Measurements from ENCODE around the gene STIM1. TPM values are rescaled to one million over a fixed set of nuclear protein-coding genes. Genes with fewer than 3 reads are reported as not detected.

STIM1 gene
- total RNA-seq, 1 experiment from 2014 or later, result 55.1 TPM

DNA sequence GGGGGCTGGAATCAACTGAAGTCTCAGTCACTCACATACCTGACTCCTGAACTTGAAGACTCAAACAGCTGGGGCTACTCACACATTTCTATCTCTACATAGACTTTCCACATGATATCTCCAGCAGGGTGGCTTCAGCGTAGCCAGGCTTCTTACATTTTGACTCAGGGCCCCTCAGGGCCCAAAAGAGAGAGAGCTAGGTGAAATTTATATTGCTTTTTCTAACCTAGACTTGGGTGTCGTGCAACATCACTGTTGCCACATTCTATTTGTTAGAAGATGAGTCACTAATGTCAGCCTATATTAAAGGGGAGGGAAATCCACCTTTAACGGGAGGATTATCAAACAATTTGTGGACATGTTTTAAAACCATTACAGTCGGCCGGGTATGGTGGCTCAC lies 167.2 kb downstream of the STIM1 start:
- POLR2A ChIA-PET, result no interaction called here

DNA sequence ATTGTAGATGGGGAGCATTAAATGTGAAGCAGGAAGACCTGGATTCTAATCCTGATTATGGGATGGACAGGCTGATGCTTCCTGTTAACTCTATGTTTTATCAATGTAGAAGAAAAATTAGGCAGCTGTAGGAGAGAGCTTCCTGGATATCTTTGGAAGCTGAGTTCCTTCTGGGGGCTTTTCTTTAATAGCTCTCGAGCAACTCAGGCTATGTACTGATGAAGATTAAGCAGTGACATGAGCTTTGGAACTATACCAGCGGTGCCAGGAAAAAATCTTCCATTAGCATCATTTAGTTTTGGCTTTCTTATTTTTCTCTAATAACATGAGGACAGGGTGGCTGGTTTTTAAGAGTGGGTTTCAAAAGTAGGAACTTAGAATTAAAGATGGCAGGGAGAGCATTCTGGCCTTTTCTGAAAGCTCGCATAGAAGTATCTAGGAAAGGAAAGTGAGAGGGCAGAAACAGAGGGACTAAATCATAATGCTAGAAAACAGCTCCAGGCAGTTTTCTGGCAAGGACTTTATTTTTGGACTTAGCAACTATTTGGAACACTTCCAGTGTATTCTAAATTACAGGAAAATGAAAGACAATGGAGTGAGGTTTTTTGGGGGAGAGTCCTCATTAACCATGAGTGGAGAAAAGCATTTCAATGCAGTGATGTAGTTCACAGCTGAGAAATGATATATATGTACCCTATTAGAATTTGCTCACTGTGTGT lies 169.9 kb downstream of the STIM1 start:
- CTCF ChIA-PET, result no interaction called here
- H3K27me3 Mint-ChIP-seq (ENCODE audit: insufficient read depth, unreplicated experiment), result no peaks in the 10 kb centered on the region
- H3K27ac Mint-ChIP-seq (ENCODE audit: unreplicated experiment), result no peak overlapping the region

More for the DNA sequence above, 167.2 kb downstream of the STIM1 start:
- no peak overlapping the region for H3K27ac Mint-ChIP-seq (ENCODE audit: unreplicated experiment)
- peaks cover 32% of the 10 kb centered on the region for H3K4me1 Mint-ChIP-seq (ENCODE audit: low read depth, unreplicated experiment)
- Histone ChIP-seq H3K36me3 (ENCODE audit: control insufficient read depth, insufficient read depth, low read length) (no peaks in the 10 kb centered on the region; the same call in 1 of the 2 replicates), H3K4me3 (ENCODE audit: low read depth, low read length) (no peak overlapping the region), H3K4me1 (peaks cover 33% of the 10 kb centered on the region), H3K27me3 (replicated peaks; ENCODE audit: control insufficient read depth, insufficient read depth, low read length) (no peaks in the 10 kb centered on the region), H3K9me3 (peaks cover 10% of the 10 kb centered on the region)
- H3K4me3 Mint-ChIP-seq (ENCODE audit: unreplicated experiment), result no peak overlapping the region
- TF ChIP-seq, protein P1, sequence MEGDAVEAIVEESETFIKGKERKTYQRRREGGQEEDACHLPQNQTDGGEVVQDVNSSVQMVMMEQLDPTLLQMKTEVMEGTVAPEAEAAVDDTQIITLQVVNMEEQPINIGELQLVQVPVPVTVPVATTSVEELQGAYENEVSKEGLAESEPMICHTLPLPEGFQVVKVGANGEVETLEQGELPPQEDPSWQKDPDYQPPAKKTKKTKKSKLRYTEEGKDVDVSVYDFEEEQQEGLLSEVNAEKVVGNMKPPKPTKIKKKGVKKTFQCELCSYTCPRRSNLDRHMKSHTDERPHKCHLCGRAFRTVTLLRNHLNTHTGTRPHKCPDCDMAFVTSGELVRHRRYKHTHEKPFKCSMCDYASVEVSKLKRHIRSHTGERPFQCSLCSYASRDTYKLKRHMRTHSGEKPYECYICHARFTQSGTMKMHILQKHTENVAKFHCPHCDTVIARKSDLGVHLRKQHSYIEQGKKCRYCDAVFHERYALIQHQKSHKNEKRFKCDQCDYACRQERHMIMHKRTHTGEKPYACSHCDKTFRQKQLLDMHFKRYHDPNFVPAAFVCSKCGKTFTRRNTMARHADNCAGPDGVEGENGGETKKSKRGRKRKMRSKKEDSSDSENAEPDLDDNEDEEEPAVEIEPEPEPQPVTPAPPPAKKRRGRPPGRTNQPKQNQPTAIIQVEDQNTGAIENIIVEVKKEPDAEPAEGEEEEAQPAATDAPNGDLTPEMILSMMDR (IDR thresholded peaks at IDR 0.05; ENCODE audit: insufficient read depth in 1 of 2, low read depth in 1 of 2, low read length in 1 of 2, severe bottlenecking in 1 of 2, unreplicated experiment in 1 of 2), result no peak
- CTCF ChIA-PET, result no interaction called here
- no peaks in the 10 kb centered on the region for H3K27me3 Mint-ChIP-seq (ENCODE audit: insufficient read depth, unreplicated experiment)
- no peak for DNase-seq
- intact Hi-C loops (cut with micrococcal nuclease; ENCODE audit: unreplicated experiment), result no loop called here
- BruUV-seq (replicated peaks), result no TSS peak
- peaks cover 13% of the 10 kb centered on the region for H3K36me3 Mint-ChIP-seq (ENCODE audit: insufficient read depth, unreplicated experiment)
- H3K9me3 Mint-ChIP-seq (ENCODE audit: unreplicated experiment), result peaks cover 49% of the 10 kb centered on the region

DNA sequence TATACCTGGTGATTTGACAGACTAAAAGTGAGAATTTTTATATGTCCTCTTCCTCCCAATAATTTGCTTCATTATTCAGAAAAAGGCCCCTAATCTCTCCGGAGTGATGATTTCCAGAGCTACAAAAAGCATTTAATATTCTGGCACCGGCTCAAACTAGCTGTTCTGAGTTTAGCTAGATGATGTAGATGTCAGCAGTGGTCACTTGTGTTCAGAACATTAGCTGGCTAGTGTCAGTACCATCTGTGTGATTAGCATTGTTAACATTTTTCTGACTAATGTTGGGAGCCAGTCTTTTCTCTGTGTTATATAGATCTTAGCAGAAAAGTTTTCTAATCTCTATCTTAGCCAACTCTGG lies 170.5 kb downstream of the STIM1 start:
- H3K27me3 Mint-ChIP-seq (ENCODE audit: insufficient read depth, unreplicated experiment), result no peaks in the 10 kb centered on the region
- no peak overlapping the region for H3K27ac Mint-ChIP-seq (ENCODE audit: unreplicated experiment)
- peaks cover 9% of the 10 kb centered on the region for H3K4me1 Mint-ChIP-seq (ENCODE audit: low read depth, unreplicated experiment)
- TF ChIP-seq, protein P1 (IDR thresholded peaks at IDR 0.05; ENCODE audit: insufficient read depth in 1 of 2, low read depth in 1 of 2, low read length in 1 of 2, severe bottlenecking in 1 of 2, unreplicated experiment in 1 of 2), result no peak
- peaks cover 5% of the 10 kb centered on the region for H3K36me3 Mint-ChIP-seq (ENCODE audit: insufficient read depth, unreplicated experiment)
- no peaks in the 10 kb centered on the region; the same call in 1 of the 2 replicates for H3K36me3 ChIP-seq (ENCODE audit: control insufficient read depth, insufficient read depth, low read length)
- no peaks in the 10 kb centered on the region for H3K27me3 ChIP-seq (replicated peaks; ENCODE audit: control insufficient read depth, insufficient read depth, low read length)
- H3K4me1 ChIP-seq, result peaks cover 5% of the 10 kb centered on the region; the same call in 1 of the 2 replicates
- intact Hi-C loops (cut with micrococcal nuclease; ENCODE audit: unreplicated experiment), result no loop called here
- ChIA-PET POLR2A (no interaction called here), CTCF (no interaction called here)
- DNase-seq, result no peak
- H3K4me3 Mint-ChIP-seq (ENCODE audit: unreplicated experiment), result no peak overlapping the region
- peaks cover 51% of the 10 kb centered on the region for H3K9me3 Mint-ChIP-seq (ENCODE audit: unreplicated experiment)
- no TSS peak for BruUV-seq (replicated peaks)
- no peak overlapping the region for H3K4me3 ChIP-seq (ENCODE audit: low read depth, low read length)
- peaks cover 4% of the 10 kb centered on the region; the same call in 1 of the 2 replicates for H3K9me3 ChIP-seq

More for the DNA sequence above, 169.9 kb downstream of the STIM1 start:
- peaks cover 9% of the 10 kb centered on the region; the same call in 1 of the 2 replicates for H3K4me1 ChIP-seq
- POLR2A ChIA-PET, result no interaction called here
- Mint-ChIP-seq H3K4me1 (ENCODE audit: low read depth, unreplicated experiment) (peaks cover 14% of the 10 kb centered on the region), H3K9me3 (ENCODE audit: unreplicated experiment) (peaks cover 51% of the 10 kb centered on the region), H3K36me3 (ENCODE audit: insufficient read depth, unreplicated experiment) (peaks cover 5% of the 10 kb centered on the region), H3K4me3 (ENCODE audit: unreplicated experiment) (no peak overlapping the region)
- no peaks in the 10 kb centered on the region for H3K27me3 ChIP-seq (replicated peaks; ENCODE audit: control insufficient read depth, insufficient read depth, low read length)
- intact Hi-C loops (cut with micrococcal nuclease; ENCODE audit: unreplicated experiment), result no loop called here
- DNase-seq, result no peak
- no peaks in the 10 kb centered on the region; the same call in 1 of the 2 replicates for H3K36me3 ChIP-seq (ENCODE audit: control insufficient read depth, insufficient read depth, low read length)
- no peak overlapping the region for H3K4me3 ChIP-seq (ENCODE audit: low read depth, low read length)
- TF ChIP-seq, protein P1 (IDR thresholded peaks at IDR 0.05; ENCODE audit: insufficient read depth in 1 of 2, low read depth in 1 of 2, low read length in 1 of 2, severe bottlenecking in 1 of 2, unreplicated experiment in 1 of 2), result no peak
- peaks cover 4% of the 10 kb centered on the region; the same call in 1 of the 2 replicates for H3K9me3 ChIP-seq
- no TSS peak for BruUV-seq (replicated peaks)

All from Caco-2 (cell line).